Adrenal gland (tissue), 12 donors: ENCODE results near the gene PGM1. TPM values are rescaled to one million over a fixed set of nuclear protein-coding genes. Genes with fewer than 3 reads are reported as not detected.
"Not testable (repeated sequence)": the region's sequence is repeated elsewhere in the genome, so short reads cannot be mapped to it uniquely, and the experiment has no call there.

Source experiments
- DNase-seq, 7 donors: peaks; one replicate each; pipeline ENCODE4 v3.0.0-alpha.2; 2019 to 2020
- H3K27ac ChIP-seq, 5 donors: fragments of 200-600 bp; sonication (generic) in 4 of 5; 1 replicate in 3 of 5; 2 replicates in 2 of 5; pipeline versions ENCODE4 v1.5.1 to v1.8.0; 2016 to 2020; ENCODE audit warnings: mild to moderate bottlenecking in 1 of 5
- H3K27me3 ChIP-seq: fragments of 200-600 bp; 2 replicates; pipeline ENCODE4 v1.8.0; 2021
- H3K36me3 ChIP-seq, 2 donors: fragments of 200-600 bp; replicated peaks in 1 of 2; 1 replicate in 1 of 2; 2 replicates in 1 of 2; pipeline versions ENCODE4 v1.5.1 to v1.8.0; 2018 to 2022
- H3K4me1 ChIP-seq, 2 donors: fragments of 200-600 bp; replicated peaks in 1 of 2; 1 replicate in 1 of 2; 2 replicates in 1 of 2; pipeline versions ENCODE4 v1.5.1 to v1.8.0; 2018 to 2021
- H3K4me3 ChIP-seq, 4 donors: fragments of 200-600 bp; sonication (generic) in 3 of 4; one replicate each; pipeline ENCODE4 v1.5.1; 2016 to 2018
- H3K9me3 ChIP-seq, 3 donors: fragments of 200-600 bp; sonication (generic) in 1 of 3; replicated peaks in 1 of 3; 1 replicate in 2 of 3; 2 replicates in 1 of 3; pipeline versions ENCODE4 v1.5.1 to v1.8.0; 2016 to 2021
- POLR2A ChIP-seq, 2 donors: fragments of 450-650 bp; IDR thresholded peaks; one replicate each; pipeline ENCODE4 v1.6.1; 2017; ENCODE audit warnings: antibody characterized with exemption in 2 of 2, mild to moderate bottlenecking in 2 of 2, moderate library complexity in 1 of 2
- WGBS, 4 donors: extraction: QIAGEN DNeasy Blood & Tissue Kit in 2 of 4; methylation state at CpG; one replicate each; pipeline versions ENCODE4 v1.1.5 to v1.1.7; 2013 to 2017; 5-methylcytosine and 5-hydroxymethylcytosine counted together
- intact Hi-C, 2 donors: fragments of 100-400 bp; cut with DNase I; formaldehyde crosslinking; loops; one replicate each; pipeline versions ENCODE4 v1.14.1 to v1.15.0; 2022 to 2023
- polyA plus RNA-seq, 3 donors: library from polyadenylated mRNA; stranded (reverse); fragments of 200-250 nt in 2 of 3; fragments of 350-450 nt in 1 of 3; fragmentation: Illumina TruSeq in 1 of 3; extraction: RNeasy Lipid Tissue Mini Kit (QIAGEN cat#74804) in 1 of 3; gene quantifications; one replicate each; pipeline ENCODE4 v1.2.3, GENCODE V29; 2013 to 2014
- total RNA-seq, 9 donors: library from RNA; depleted of rRNA in 4 of 9; stranded (reverse); fragments of >200 nt in 4 of 9; fragments of 120-200 nt in 1 of 9; fragmentation: NEBNext Ultra II Directional in 1 of 9; extraction: Animal tissue kit (Norgen Biotek cat#: 25700) in 1 of 9; gene quantifications; one replicate each; pipeline versions ENCODE4 v1.1.0 to v1.2.4, GENCODE V29; 2013 to 2023
- TF ChIP-seq, protein P1 (sequence below), 6 experiments: fragments of 450-650 bp in 4 of 6; fragments of 200-600 bp in 2 of 6; sonication (generic) in 1 of 6; IDR thresholded peaks; 1 replicate in 5 of 6; 2 replicates in 1 of 6; pipeline versions ENCODE4 v1.5.1 to v1.8.0; 2016 to 2021; ENCODE audit warnings: antibody characterized with exemption in 6 of 6, mild to moderate bottlenecking in 2 of 6, moderate library complexity in 1 of 6
- donor health status: healthy with polysubstance abuse.
- donor health status: Bipolar disorder and iron deficiency.
- donor health status: DM: yes; HTN: yes; CAD: no.
- donor health status: DM: no; HTN: no; CAD: no.
- donor health status: DM: no; HTN: no; CAD: no.
- donor health status: DM: yes; HTN: yes; CAD: no.

Gene PGM1
- total and polyA plus RNA-seq, 12 donors, result 11.9 to 156 (median 120) TPM

DNA sequence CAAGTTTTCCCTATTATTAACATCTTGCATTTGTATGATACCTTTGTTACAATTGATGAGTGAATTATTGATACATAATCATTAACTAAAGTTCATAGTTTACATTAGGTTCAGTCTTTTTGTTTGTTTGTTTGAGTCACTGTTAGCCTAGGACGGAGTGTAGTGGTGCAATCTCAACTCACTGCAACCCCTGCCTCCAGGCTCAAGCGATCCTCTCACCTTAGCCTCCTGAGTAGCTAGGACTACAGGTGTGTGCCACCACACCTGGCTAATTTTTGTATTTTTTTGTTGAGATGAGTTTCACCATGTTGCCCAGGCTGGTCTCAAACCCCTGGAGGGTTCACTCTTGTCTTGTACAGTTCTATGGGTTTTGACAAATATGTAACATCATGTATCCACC, 33.9 kb upstream of the PGM1 start:
- Histone ChIP-seq H3K4me1 (no peaks in the 10 kb centered on the region), H3K9me3 (no peaks in the 10 kb centered on the region), H3K27ac (no peak overlapping the region), H3K36me3 (no peaks in the 10 kb centered on the region), H3K27me3 (no peaks in the 10 kb centered on the region), H3K4me3 (no peak overlapping the region)
- intact Hi-C loops, result no loop called here
- DNase-seq, result no peak
- no peak for TF ChIP-seq POLR2A (IDR thresholded peaks at IDR 0.05)
- TF ChIP-seq, protein P1, sequence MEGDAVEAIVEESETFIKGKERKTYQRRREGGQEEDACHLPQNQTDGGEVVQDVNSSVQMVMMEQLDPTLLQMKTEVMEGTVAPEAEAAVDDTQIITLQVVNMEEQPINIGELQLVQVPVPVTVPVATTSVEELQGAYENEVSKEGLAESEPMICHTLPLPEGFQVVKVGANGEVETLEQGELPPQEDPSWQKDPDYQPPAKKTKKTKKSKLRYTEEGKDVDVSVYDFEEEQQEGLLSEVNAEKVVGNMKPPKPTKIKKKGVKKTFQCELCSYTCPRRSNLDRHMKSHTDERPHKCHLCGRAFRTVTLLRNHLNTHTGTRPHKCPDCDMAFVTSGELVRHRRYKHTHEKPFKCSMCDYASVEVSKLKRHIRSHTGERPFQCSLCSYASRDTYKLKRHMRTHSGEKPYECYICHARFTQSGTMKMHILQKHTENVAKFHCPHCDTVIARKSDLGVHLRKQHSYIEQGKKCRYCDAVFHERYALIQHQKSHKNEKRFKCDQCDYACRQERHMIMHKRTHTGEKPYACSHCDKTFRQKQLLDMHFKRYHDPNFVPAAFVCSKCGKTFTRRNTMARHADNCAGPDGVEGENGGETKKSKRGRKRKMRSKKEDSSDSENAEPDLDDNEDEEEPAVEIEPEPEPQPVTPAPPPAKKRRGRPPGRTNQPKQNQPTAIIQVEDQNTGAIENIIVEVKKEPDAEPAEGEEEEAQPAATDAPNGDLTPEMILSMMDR (IDR thresholded peaks at IDR 0.05), result no peak
- 96 to 100% (median 97%) methylated on average over 2 of the region's 2 CpGs for WGBS, 4 donors

DNA sequence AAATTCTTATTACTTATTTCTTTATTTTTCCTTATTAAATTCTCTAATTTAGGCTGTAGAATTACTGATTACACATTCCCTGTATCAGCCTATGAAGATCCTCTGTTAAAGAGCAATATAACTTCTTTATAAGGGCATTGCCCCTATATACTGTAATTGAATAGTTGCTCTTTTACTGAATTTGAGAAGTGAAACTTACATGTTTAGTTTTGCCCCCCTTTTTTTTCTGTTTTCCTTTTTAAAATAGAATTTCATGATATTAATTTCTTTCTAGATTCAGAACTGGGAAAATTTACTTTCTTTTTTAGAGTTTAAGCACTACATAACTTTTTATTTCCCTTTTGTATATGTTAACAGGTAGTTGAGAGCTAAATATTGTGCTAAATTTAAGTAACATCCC, 29.5 kb upstream of the PGM1 start:
- no peak overlapping the region for H3K27ac ChIP-seq
- no peak overlapping the region for H3K4me3 ChIP-seq
- H3K9me3 ChIP-seq, result no peaks in the 10 kb centered on the region
- no peaks in the 10 kb centered on the region for H3K27me3 ChIP-seq
- DNase-seq, result no peak
- H3K36me3 ChIP-seq, result no peaks in the 10 kb centered on the region
- intact Hi-C loops, result no loop called here
- no peaks in the 10 kb centered on the region for H3K4me1 ChIP-seq
- TF ChIP-seq, protein P1 (IDR thresholded peaks at IDR 0.05), result no peak
- TF ChIP-seq POLR2A (IDR thresholded peaks at IDR 0.05), result no peak

DNA sequence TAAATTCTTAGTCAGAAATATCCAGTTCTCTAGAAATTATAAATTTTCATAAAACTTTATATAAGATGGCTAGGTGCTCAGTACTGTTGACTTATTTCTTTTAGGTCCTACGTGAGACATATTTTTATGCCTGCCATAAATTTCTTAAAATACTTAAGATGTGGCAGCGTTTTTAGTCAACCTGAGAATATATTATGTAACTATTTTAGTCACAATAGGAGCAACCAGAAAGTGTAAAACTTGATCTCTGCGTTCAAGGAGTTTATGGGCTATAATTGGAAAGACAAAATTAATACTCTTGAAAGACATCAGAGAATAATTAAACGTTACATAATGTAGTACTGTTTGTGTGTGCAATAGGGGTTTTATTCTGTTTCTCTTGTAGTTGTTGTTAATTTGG, 24.1 kb upstream of the PGM1 start:
- no peaks in the 10 kb centered on the region for H3K4me1 ChIP-seq
- DNase-seq, result no peak
- TF ChIP-seq, protein P1 (IDR thresholded peaks at IDR 0.05), result no peak
- TF ChIP-seq POLR2A (IDR thresholded peaks at IDR 0.05), result no peak

DNA sequence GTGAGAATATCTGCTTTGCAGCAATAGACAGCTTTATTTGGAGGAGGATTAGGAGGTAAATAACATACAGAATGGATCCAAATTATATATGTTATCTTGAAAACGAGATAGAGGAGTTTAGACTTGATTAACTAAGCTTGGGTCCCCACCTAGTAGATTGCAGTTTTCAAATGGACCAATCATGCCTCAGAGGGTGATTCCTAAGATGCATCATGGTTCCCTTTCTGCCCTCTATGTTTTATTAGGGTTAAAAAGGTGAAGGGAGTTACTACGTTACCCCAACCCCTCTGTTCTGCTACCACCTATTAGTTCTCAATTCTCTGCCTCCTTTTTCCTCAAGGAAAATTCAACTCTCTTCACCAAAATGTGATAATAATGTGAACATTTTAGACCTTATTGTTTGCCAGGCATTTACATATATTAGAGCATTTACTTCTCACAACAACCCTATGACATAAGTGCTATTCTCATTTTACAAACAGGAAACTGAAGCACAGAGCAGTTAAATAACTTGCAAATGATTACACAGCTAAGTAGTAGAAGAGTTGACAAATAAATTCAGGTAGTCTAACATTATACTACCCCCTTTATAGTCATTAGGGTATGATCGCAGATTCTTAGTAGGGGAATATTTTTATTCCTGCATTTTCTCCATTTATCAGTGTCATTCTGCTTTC, 23.4 kb upstream of the PGM1 start:
- Histone ChIP-seq H3K36me3 (no peaks in the 10 kb centered on the region), H3K4me3 (no peak overlapping the region), H3K27ac (no peak overlapping the region), H3K27me3 (no peaks in the 10 kb centered on the region), H3K9me3 (peaks cover 0 to 7% (median 0%) of the 10 kb centered on the region in 3 donors), H3K4me1 (no peaks in the 10 kb centered on the region)
- WGBS, 4 donors, result 90 to 98% (median 93%) methylated on average over 3 of the region's 3 CpGs
- no peak for DNase-seq
- TF ChIP-seq POLR2A (IDR thresholded peaks at IDR 0.05), result no peak
- TF ChIP-seq, protein P1 (IDR thresholded peaks at IDR 0.05), result no peak
- intact Hi-C loops, result no loop called here

More for the DNA sequence above, 24.1 kb upstream of the PGM1 start:
- WGBS, 4 donors, result 91 to 92% (median 91%) methylated on average over 4 of the region's 4 CpGs
- Histone ChIP-seq H3K9me3 (peaks cover 0 to 7% (median 0%) of the 10 kb centered on the region in 3 donors), H3K4me3 (no peak overlapping the region), H3K27ac (no peak overlapping the region), H3K36me3 (no peaks in the 10 kb centered on the region), H3K27me3 (no peaks in the 10 kb centered on the region)
- intact Hi-C loops, result no loop called here

DNA sequence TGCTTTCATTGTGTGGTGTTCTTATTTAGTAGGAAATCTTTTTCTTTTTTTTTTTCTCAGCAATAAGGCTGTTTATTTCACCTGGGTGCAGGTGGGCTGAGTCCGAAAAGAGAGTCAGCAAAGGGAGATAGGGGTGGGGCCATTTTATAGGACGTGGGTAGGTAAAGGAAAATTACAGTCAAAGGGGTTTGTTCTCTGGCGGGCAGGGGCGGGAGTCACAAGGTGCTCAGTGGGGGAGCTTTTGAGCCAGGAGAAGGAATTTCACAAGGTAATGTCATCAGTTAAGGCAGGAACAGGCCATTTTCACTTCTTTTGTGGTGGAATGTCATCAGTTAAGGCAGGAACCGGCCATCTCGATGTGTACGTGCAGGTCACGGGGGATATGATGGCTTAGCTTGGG, 20.5 kb upstream of the PGM1 start:
- WGBS, 4 donors, result 90 to 97% (median 93%) methylated on average over 8 of the region's 8 CpGs
- H3K4me1 ChIP-seq, H3K27me3 ChIP-seq, H3K27ac ChIP-seq, H3K36me3 ChIP-seq, intact Hi-C loops, DNase-seq, H3K9me3 ChIP-seq, H3K4me3 ChIP-seq: not testable (repeated sequence)

DNA sequence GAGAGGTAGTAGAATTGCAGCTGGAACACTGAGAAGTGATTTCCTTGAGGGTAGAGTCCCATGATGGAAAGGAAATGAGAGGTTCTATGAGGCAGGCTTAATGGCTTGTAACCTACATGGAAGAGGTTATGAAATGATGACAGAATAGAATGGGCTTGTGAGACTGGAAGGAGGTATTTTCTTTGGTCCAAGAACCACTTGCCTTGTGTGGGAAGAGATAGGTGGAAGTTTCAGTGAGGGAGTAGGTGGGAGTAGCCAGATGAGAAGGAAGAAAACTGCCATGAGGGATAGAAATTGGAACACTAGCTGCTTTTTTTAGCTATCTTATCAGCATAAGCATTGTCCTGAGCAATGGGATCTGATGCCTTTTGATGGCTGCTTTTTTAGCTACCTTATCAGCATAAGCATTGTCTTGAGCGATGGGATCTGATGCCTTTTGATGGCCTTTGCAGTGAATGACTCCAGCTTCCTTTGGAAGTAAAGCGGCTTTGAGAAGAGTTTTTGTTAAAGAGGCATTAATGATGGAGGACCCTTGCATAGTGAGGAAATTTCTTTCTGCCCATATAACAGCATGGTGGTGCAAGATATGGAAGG, 18.9 kb upstream of the PGM1 start:
- DNase-seq, H3K27ac ChIP-seq, H3K4me3 ChIP-seq, intact Hi-C loops, H3K36me3 ChIP-seq, H3K27me3 ChIP-seq, H3K9me3 ChIP-seq: not testable (repeated sequence)
- WGBS, 4 donors, result 73 to 81% (median 78%) methylated on average over 2 of the region's 2 CpGs
- peaks cover 0 to 12% of the 10 kb centered on the region in 2 donors for H3K4me1 ChIP-seq
